Measurements from ENCODE around the gene ACSL1.

DNA sequence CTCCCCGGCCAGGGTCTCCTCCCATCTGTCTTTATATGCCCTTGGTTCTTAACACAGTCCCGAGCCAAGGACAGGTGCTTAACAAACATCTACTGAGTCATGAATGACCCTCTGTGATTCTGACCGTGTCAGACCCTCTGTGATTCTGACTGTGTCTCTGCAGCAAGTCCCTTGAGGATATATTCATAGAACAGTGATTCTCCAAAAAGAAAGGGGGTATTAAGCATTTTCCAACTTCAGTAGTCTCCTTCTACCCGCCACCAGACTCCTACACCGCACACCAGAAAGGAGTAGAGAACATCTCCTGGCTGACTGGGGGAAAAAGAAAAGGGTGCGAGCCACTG is 13.6 kb downstream of the ACSL1 start:
- TF ChIP-seq CHD2 (IDR thresholded peaks at IDR 0.05; ENCODE audit: low read length) = no peak
- no peak for TF ChIP-seq ZNF274 (IDR thresholded peaks at IDR 0.05; ENCODE audit: borderline replicate concordance, extremely low read depth, low read length)
- TF ChIP-seq, protein P1, sequence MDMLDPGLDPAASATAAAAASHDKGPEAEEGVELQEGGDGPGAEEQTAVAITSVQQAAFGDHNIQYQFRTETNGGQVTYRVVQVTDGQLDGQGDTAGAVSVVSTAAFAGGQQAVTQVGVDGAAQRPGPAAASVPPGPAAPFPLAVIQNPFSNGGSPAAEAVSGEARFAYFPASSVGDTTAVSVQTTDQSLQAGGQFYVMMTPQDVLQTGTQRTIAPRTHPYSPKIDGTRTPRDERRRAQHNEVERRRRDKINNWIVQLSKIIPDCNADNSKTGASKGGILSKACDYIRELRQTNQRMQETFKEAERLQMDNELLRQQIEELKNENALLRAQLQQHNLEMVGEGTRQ (IDR thresholded peaks at IDR 0.05; ENCODE audit: low read length) = no peak
- no peak for TF ChIP-seq CBX5 (IDR thresholded peaks at IDR 0.05; ENCODE audit: low read depth, low read length)
- TF ChIP-seq GABPA (IDR thresholded peaks at IDR 0.05; ENCODE audit: borderline replicate concordance, insufficient read depth, low read length) = no peak
- TF ChIP-seq, protein P2, sequence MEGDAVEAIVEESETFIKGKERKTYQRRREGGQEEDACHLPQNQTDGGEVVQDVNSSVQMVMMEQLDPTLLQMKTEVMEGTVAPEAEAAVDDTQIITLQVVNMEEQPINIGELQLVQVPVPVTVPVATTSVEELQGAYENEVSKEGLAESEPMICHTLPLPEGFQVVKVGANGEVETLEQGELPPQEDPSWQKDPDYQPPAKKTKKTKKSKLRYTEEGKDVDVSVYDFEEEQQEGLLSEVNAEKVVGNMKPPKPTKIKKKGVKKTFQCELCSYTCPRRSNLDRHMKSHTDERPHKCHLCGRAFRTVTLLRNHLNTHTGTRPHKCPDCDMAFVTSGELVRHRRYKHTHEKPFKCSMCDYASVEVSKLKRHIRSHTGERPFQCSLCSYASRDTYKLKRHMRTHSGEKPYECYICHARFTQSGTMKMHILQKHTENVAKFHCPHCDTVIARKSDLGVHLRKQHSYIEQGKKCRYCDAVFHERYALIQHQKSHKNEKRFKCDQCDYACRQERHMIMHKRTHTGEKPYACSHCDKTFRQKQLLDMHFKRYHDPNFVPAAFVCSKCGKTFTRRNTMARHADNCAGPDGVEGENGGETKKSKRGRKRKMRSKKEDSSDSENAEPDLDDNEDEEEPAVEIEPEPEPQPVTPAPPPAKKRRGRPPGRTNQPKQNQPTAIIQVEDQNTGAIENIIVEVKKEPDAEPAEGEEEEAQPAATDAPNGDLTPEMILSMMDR (IDR thresholded peaks at IDR 0.05; ENCODE audit: control extremely low read depth in 1 of 3, insufficient read depth in 1 of 3, low read depth in 1 of 3, low read length in 3 of 3) = no peak
- TF ChIP-seq CHD1 (IDR thresholded peaks at IDR 0.05; ENCODE audit: low read depth, low read length) = no peak
- TF ChIP-seq, protein P3, sequence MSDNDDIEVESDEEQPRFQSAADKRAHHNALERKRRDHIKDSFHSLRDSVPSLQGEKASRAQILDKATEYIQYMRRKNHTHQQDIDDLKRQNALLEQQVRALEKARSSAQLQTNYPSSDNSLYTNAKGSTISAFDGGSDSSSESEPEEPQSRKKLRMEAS (IDR thresholded peaks at IDR 0.05) = no peak
- TF ChIP-seq RFX5 (IDR thresholded peaks at IDR 0.05; ENCODE audit: borderline replicate concordance, low read depth, low read length) = no peak

Measured in H1 (cell line).